Chondrocyte (in vitro differentiated cells): ENCODE results near the gene RYR2. TPM values are rescaled to one million over a fixed set of nuclear protein-coding genes. Genes with fewer than 3 reads are reported as not detected.

ENCODE experiments used
- DNase-seq: peaks from one replicate; pipeline ENCODE4 v3.0.0; 2021; ENCODE audit warnings: mixed read lengths, low spot score
- H3K27ac Mint-ChIP-seq: one replicate; pipeline ENCODE4 v1.8.0; 2021; ENCODE audit warnings: mild to moderate bottlenecking, moderate library complexity, mixed read lengths; ENCODE audit not compliant: unreplicated experiment
- H3K27me3 Mint-ChIP-seq: 2 replicates; pipeline ENCODE4 v1.8.0; 2021; ENCODE audit warnings: low read depth, mixed read lengths
- H3K36me3 Mint-ChIP-seq: 2 replicates; pipeline ENCODE4 v1.8.0; 2021; ENCODE audit warnings: low read depth, mixed read lengths
- H3K4me1 Mint-ChIP-seq: 2 replicates; pipeline ENCODE4 v1.8.0; 2021; ENCODE audit warnings: low read depth, mild to moderate bottlenecking, mixed read lengths
- H3K4me3 Mint-ChIP-seq: one replicate; pipeline ENCODE4 v1.8.0; 2021; ENCODE audit warnings: mild to moderate bottlenecking, moderate library complexity, mixed read lengths; ENCODE audit not compliant: unreplicated experiment
- H3K9me3 Mint-ChIP-seq: 2 replicates; pipeline ENCODE4 v1.8.0; 2021; ENCODE audit warnings: low read depth, mixed read lengths
- CTCF ChIP-seq: fragments of 200-600 bp; sonication (generic); IDR thresholded peaks from 2 replicates; pipeline ENCODE4 v1.5.0; 2021; ENCODE audit warnings: antibody characterized with exemption, mild to moderate bottlenecking, moderate library complexity
- total RNA-seq: library from RNA; stranded (reverse); gene quantifications from 3 replicates; pipeline ENCODE4 v1.2.1, GENCODE V29; 2021

Gene RYR2
- total RNA-seq, 1 donor from 2014 or later, result 0.12 TPM

GRCh38 chr1:237705462-237705861 is 663.5 kb downstream of the RYR2 start:
- Mint-ChIP-seq H3K9me3 (no peaks in the 10 kb centered on the region), H3K4me3 (no peak overlapping the region), H3K27ac (no peak overlapping the region), H3K4me1 (no peaks in the 10 kb centered on the region), H3K27me3 (peaks cover 12% of the 10 kb centered on the region), H3K36me3 (no peaks in the 10 kb centered on the region)
- TF ChIP-seq CTCF, result no peak
- DNase-seq, result no peak

DNA sequence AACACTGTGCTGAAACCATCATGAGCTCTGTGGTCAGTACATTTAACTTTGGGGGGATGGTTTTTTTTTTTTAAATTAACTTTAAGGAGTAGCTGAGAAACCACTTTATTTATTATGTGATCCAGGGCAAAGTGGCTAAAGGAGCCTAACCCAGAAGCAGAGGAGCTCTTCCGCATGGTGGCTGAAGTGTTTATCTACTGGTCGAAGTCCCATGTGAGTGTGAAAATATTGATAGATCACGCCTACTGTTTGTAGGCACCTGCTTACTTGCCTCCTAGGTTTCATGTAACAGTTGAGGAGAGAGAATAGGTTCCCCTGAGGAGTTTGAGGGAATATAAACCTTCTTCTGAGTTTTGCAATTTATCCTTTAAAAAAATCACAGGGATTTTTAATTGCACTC is 667.4 kb downstream of the RYR2 start:
- Mint-ChIP-seq H3K4me1 (no peaks in the 10 kb centered on the region), H3K27ac (no peak overlapping the region)

GRCh38 chr1:237711281-237711680 is 669.3 kb downstream of the RYR2 start:
- Mint-ChIP-seq H3K27me3 (peaks cover 3% of the 10 kb centered on the region), H3K27ac (no peak overlapping the region)

More for the DNA sequence above, 667.4 kb downstream of the RYR2 start:
- no peak for TF ChIP-seq CTCF
- Mint-ChIP-seq H3K27me3 (peaks cover 8% of the 10 kb centered on the region), H3K36me3 (no peaks in the 10 kb centered on the region), H3K9me3 (no peaks in the 10 kb centered on the region), H3K4me3 (no peak overlapping the region)
- DNase-seq, result no peak

DNA sequence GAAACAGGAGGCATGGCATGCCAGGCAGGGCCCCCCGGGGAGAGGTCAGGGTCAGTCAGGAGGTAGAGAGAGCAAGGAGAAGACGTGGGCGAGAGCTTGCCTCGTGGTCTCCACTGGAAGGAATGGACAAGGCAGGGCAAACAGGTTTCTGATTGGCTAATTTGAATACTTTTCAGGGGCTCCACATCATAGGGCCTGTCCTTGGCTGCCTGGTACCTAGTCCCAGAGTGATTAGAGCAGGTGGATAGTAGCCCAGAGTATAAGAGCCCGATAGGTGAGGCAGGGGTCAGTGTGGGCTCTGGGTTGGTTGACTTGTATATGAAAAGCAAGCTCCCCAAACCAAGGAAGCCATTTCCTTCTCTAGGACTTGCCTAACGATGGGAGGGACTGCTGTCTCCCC is 670.1 kb downstream of the RYR2 start:
- H3K27ac Mint-ChIP-seq, result no peak overlapping the region
- no peak for DNase-seq
- TF ChIP-seq CTCF, result no peak
- H3K9me3 Mint-ChIP-seq, result no peaks in the 10 kb centered on the region
- no peaks in the 10 kb centered on the region for H3K4me1 Mint-ChIP-seq
- H3K4me3 Mint-ChIP-seq, result no peak overlapping the region
- H3K36me3 Mint-ChIP-seq, result no peaks in the 10 kb centered on the region
- H3K27me3 Mint-ChIP-seq, result no peaks in the 10 kb centered on the region

More at GRCh38 chr1:237711281-237711680, 669.3 kb downstream of the RYR2 start:
- DNase-seq, result no peak
- TF ChIP-seq CTCF, result no peak
- H3K9me3 Mint-ChIP-seq, result no peaks in the 10 kb centered on the region
- no peaks in the 10 kb centered on the region for H3K4me1 Mint-ChIP-seq
- no peak overlapping the region for H3K4me3 Mint-ChIP-seq
- no peaks in the 10 kb centered on the region for H3K36me3 Mint-ChIP-seq

GRCh38 chr1:237712586-237713157 is 670.7 kb downstream of the RYR2 start:
- no peak overlapping the region for H3K4me3 Mint-ChIP-seq
- TF ChIP-seq CTCF, result no peak
- no peaks in the 10 kb centered on the region for H3K27me3 Mint-ChIP-seq
- H3K27ac Mint-ChIP-seq, result no peak overlapping the region
- no peaks in the 10 kb centered on the region for H3K4me1 Mint-ChIP-seq
- DNase-seq, result no peak
- H3K9me3 Mint-ChIP-seq, result no peaks in the 10 kb centered on the region
- no peaks in the 10 kb centered on the region for H3K36me3 Mint-ChIP-seq
